GM19023 (cell line): ENCODE results near the gene MRPS21.
A peak's percentile ranks its signal among the peaks of the same experiment; 100 is the strongest.

ENCODE experiments used
- ATAC-seq: cut with Tn5 transposase; IDR thresholded peaks from one replicate; pipeline ENCODE4 v1.9.1; 2021; ENCODE audit warnings: mild to moderate bottlenecking, moderate library complexity; ENCODE audit not compliant: unreplicated experiment

Gene MRPS21

GRCh38 chr1:150293433-150294253, at the start of gene MRPS21:
Gene MRPS21 (plus strand): TSS chr1:150293861. CDS start chr1:150294367, 506 bp downstream.
- ATAC-seq: peak; percentile 96

- no peak for ATAC-seq
Measured at GRCh38 chr1:150249936-150250335, 43.7 kb upstream of the MRPS21 start.

GRCh38 chr1:150256198-150256553, 37.5 kb upstream of the MRPS21 start:
- no peak for ATAC-seq

- ATAC-seq: no peak
Measured at GRCh38 chr1:150256554-150257341, 36.9 kb upstream of the MRPS21 start.

- ATAC-seq: no peak
Measured at GRCh38 chr1:150257624-150258585, 35.8 kb upstream of the MRPS21 start, which contains the start of gene CA14. Gene CA14 (plus strand): TSS chr1:150257774. CDS start chr1:150258129, 355 bp downstream.

- ATAC-seq: no peak
Measured at GRCh38 chr1:150259217-150259616, 34.4 kb upstream of the MRPS21 start.

GRCh38 chr1:150259758-150260669, 33.6 kb upstream of the MRPS21 start:
- ATAC-seq: no peak

- ATAC-seq: no peak
Measured at GRCh38 chr1:150261367-150261766, 32.3 kb upstream of the MRPS21 start.

- ATAC-seq: no peak
Measured at GRCh38 chr1:150262388-150263320, 31.0 kb upstream of the MRPS21 start.

GRCh38 chr1:150263549-150263948, 30.1 kb upstream of the MRPS21 start:
- ATAC-seq: no peak

GRCh38 chr1:150267896-150268295, 25.8 kb upstream of the MRPS21 start:
- ATAC-seq: no peak

GRCh38 chr1:150268340-150268704, 25.3 kb upstream of the MRPS21 start:
- peak; percentile 26 for ATAC-seq

- ATAC-seq: peak; percentile 89
Measured at GRCh38 chr1:150268705-150269403, 24.8 kb upstream of the MRPS21 start, which contains the start of gene APH1A. Gene APH1A (minus strand): TSS chr1:150269016. CDS start chr1:150268810, 206 bp downstream.

GRCh38 chr1:150269451-150269850, 24.2 kb upstream of the MRPS21 start:
- no peak for ATAC-seq

- ATAC-seq: no peak
Measured at GRCh38 chr1:150271291-150271959, 22.2 kb upstream of the MRPS21 start.

GRCh38 chr1:150273311-150273710, 20.4 kb upstream of the MRPS21 start:
- no peak for ATAC-seq

GRCh38 chr1:150280138-150280707, 13.4 kb upstream of the MRPS21 start:
- no peak for ATAC-seq
